Activated T-cell treated with anti-CD3 and anti-CD28 coated beads for 48 hours (primary cell): ENCODE results near the gene CARMIL3.

ENCODE experiments used
- DNase-seq: peaks from one replicate; pipeline ENCODE4 v3.0.0-alpha.2; 2020; ENCODE audit warnings: low read depth

The CARMIL3 gene

GRCh38 chr14:24076302-24076601 lies 24.4 kb downstream of the CARMIL3 start:
- DNase-seq, result no peak

- no peak for DNase-seq
Observed at GRCh38 chr14:24077086-24077485, 25.3 kb downstream of the CARMIL3 start.

GRCh38 chr14:24078146-24078545 lies 26.3 kb downstream of the CARMIL3 start:
- DNase-seq, result no peak

- DNase-seq, result no peak
Observed at GRCh38 chr14:24079491-24080141, 27.8 kb downstream of the CARMIL3 start.

- no peak for DNase-seq
Observed at GRCh38 chr14:24080142-24080530, 28.3 kb downstream of the CARMIL3 start.

GRCh38 chr14:24080888-24081738 lies 29.3 kb downstream of the CARMIL3 start:
- DNase-seq, result peak; percentile 66

- DNase-seq, result no peak
Observed at GRCh38 chr14:24081739-24082211, 30.0 kb downstream of the CARMIL3 start.

GRCh38 chr14:24082411-24083080 lies 30.7 kb downstream of the CARMIL3 start:
- no peak for DNase-seq

- DNase-seq, result no peak
Observed at GRCh38 chr14:24083462-24083861, 31.7 kb downstream of the CARMIL3 start.

- no peak for DNase-seq
Observed at GRCh38 chr14:24084440-24084839, 32.6 kb downstream of the CARMIL3 start.

GRCh38 chr14:24085215-24085614 lies 33.4 kb downstream of the CARMIL3 start:
- DNase-seq, result no peak

GRCh38 chr14:24086193-24086955 lies 34.6 kb downstream of the CARMIL3 start:
- no peak for DNase-seq

GRCh38 chr14:24087004-24087403 lies 35.2 kb downstream of the CARMIL3 start:
- DNase-seq, result no peak

- DNase-seq, result no peak
Observed at GRCh38 chr14:24088095-24088494, 36.3 kb downstream of the CARMIL3 start.

GRCh38 chr14:24089890-24090289 lies 38.1 kb downstream of the CARMIL3 start:
- DNase-seq, result no peak

- no peak for DNase-seq
Observed at GRCh38 chr14:24092110-24092504, 40.3 kb downstream of the CARMIL3 start.

GRCh38 chr14:24092505-24093206 lies 40.8 kb downstream of the CARMIL3 start:
- no peak for DNase-seq

- no peak for DNase-seq
Observed at GRCh38 chr14:24093207-24093900, 41.5 kb downstream of the CARMIL3 start.

GRCh38 chr14:24093901-24094840 lies 42.4 kb downstream of the CARMIL3 start, which contains the start of gene PCK2:
TSS of gene PCK2 (plus strand) at chr14:24094311. CDS start at chr14:24094406, 95 bp downstream.
- peak; percentile 85 for DNase-seq

GRCh38 chr14:24094841-24095270 lies 43.0 kb downstream of the CARMIL3 start:
- DNase-seq, result no peak
